ENCODE results near the gene ZIK1. TPM values are rescaled to one million over a fixed set of nuclear protein-coding genes. Genes with fewer than 3 reads are reported as not detected.

ZIK1 gene
- total and polyA plus RNA-seq, 9 of the 15 experiments (the other 6 are each of a cell fraction or from before 2014, with no cell fraction given) = 0.03 to 0.42 (median 0.15) TPM; not detected in 1

GRCh38 chr19:57599377-57599760 is 15.4 kb downstream of the ZIK1 start:
- no peak for DNase-seq (ENCODE audit: extremely low read depth in 1 of 4, low spot score in 3 of 4)
- TF ChIP-seq ZBTB7A (IDR thresholded peaks at IDR 0.05; ENCODE audit: borderline replicate concordance, control insufficient read depth, low read depth, low read length) = no peak
- peak; percentile 64 for TF ChIP-seq RFX1 (IDR thresholded peaks at IDR 0.05)
- no peak for TF ChIP-seq NBN (IDR thresholded peaks at IDR 0.05; ENCODE audit: low read depth)
- TF ChIP-seq SLC30A9 (CRISPR knock-in tag; IDR thresholded peaks at IDR 0.05) = no peak
- no peak for TF ChIP-seq GTF3C2 (IDR thresholded peaks at IDR 0.05; ENCODE audit: borderline replicate concordance, extremely low read depth, insufficient read length)
- no peak for ATAC-seq
- Histone ChIP-seq H3K4me3 (peak overlapping the region; percentile 74), H2AFZ (ENCODE audit: low read depth, low read length) (peak overlapping the region; percentile 64), H4K20me1 (replicated peaks; ENCODE audit: control insufficient read depth, insufficient read depth, low read length) (no peaks in the 10 kb centered on the region), H3K4me2 (ENCODE audit: insufficient read depth, low read length) (peak overlapping the region; percentile 85), H3K27ac (ENCODE audit: extremely low read depth, low read depth, low read length) (no peak overlapping the region), H3K36me3 (ENCODE audit: control insufficient read depth, insufficient read depth, low read length) (no peaks in the 10 kb centered on the region; the same call in 2 of the 3 replicates), H3K9me3 (replicated peaks; ENCODE audit: control insufficient read depth, insufficient read depth, low read depth, low read length) (no peaks in the 10 kb centered on the region; the same call in 1 of the 2 replicates), H3K9me1 (ENCODE audit: control insufficient read depth, insufficient read depth, low read length) (no peaks in the 10 kb centered on the region), H3K9ac (ENCODE audit: insufficient read depth in 1 of 2, low read depth in 2 of 2, low read length in 2 of 2) (no peak overlapping the region; a peak in 1 of 4 replicates), H3K79me2 (ENCODE audit: control insufficient read depth, insufficient read depth, low read length) (peaks cover 3% of the 10 kb centered on the region; the same call in 2 of the 3 replicates), H3K4me1 (replicated peaks in 1 of 2; ENCODE audit: control insufficient read depth in 2 of 2, insufficient read depth in 2 of 2, low read length in 2 of 2) (peaks cover 0 to 10% of the 10 kb centered on the region in 2 experiments; a peak in 3 of 5 replicates), H3K27me3 (ENCODE audit: control insufficient read depth in 2 of 2, insufficient read depth in 2 of 2, low read length in 2 of 2) (no peaks in the 10 kb centered on the region)
- 30% methylated on average over 7 of the region's 8 CpGs for WGBS (ENCODE audit: insufficient coverage, low coverage, missing lambda C conversion rate)
- ChIA-PET POLR2A (no interaction called here), CTCF (ENCODE audit: low intra/inter-chr PET ratio) (no interaction called here)
- intact Hi-C loops (cut with micrococcal nuclease) (no loop called here), in situ Hi-C loops (cut with MboI) (no loop called here)
- FAIRE-seq = no peak
- no TSS peak for BruUV-seq (replicated peaks)

Measured in K562 (cell line).